ENCODE measurements around the gene DSCAML1. TPM values are rescaled to one million over a fixed set of nuclear protein-coding genes. Genes with fewer than 3 reads are reported as not detected.
A peak's percentile ranks its signal among the peaks of the same experiment; 100 is the strongest.

The DSCAML1 gene
- total and polyA plus RNA-seq, 10 of the 15 experiments (the other 5 are each of a cell fraction or from before 2014, with no cell fraction given) = 0.03 to 0.18 (median 0.06) TPM; not detected in 1

DNA sequence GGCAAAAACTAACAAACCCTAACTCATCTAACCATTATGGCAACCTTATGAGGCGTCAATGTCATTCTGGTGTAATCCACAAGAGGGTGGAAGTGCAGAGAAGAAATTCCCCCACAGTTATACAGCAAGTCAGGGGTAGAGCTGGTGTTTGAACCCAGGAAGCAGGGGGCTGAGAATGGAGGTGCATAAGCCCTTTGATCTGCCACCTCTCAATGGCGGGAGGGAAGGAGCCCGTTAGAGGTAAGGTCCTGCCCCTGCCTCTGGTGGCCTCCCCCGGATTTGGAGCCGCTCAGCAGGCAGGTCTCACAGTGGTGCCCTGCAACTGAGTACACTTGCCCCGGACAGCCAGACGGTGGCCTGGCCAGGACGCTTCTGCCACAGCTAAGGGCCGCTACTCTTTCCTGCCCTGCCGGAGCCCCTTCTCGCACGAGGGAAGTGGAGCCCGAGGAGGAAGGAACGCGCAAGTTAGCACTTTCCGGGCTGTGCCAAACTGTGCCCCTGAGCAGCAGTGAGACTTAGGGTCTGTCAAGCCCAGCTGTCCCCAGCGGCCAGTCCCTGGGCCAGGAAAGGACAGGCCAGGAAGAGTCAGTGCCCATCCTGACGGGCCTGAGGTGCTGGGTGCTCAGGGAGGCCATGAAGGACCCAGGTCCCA is 26.4 kb upstream of the DSCAML1 start (continued):
- TF ChIP-seq SREBF1 (IDR thresholded peaks at IDR 0.05; ENCODE audit: low read length) = no peak
- peak; percentile 53 for TF ChIP-seq RAD21 (IDR thresholded peaks at IDR 0.05; ENCODE audit: insufficient read depth, low read depth, low read length)
- no peak for TF ChIP-seq SREBF2 (IDR thresholded peaks at IDR 0.05; ENCODE audit: low read length)
- TF ChIP-seq CEBPB (IDR thresholded peaks at IDR 0.05; ENCODE audit: borderline replicate concordance in 1 of 2, low read depth in 2 of 2, low read length in 2 of 2) = no peak
- TF ChIP-seq YBX1 (IDR thresholded peaks at IDR 0.05) = no peak
- no peak for TF ChIP-seq FOXM1 (IDR thresholded peaks at IDR 0.05; ENCODE audit: low read depth, low read length)
- TF ChIP-seq PAX5 (IDR thresholded peaks at IDR 0.05; ENCODE audit: borderline replicate concordance, low read depth, low read length) = no peak
- TF ChIP-seq NFXL1 (IDR thresholded peaks at IDR 0.05; ENCODE audit: borderline replicate concordance) = no peak
- TF ChIP-seq PRDM15 (CRISPR knock-in tag; IDR thresholded peaks at IDR 0.05) = no peak
- TF ChIP-seq RELB (IDR thresholded peaks at IDR 0.05; ENCODE audit: low read depth) = no peak
- TF ChIP-seq TBL1XR1 (IDR thresholded peaks at IDR 0.05; ENCODE audit: low read depth, low read length) = no peak
- TF ChIP-seq RFX5 (IDR thresholded peaks at IDR 0.05; ENCODE audit: low read depth, low read length) = no peak
- TF ChIP-seq SMC3 (IDR thresholded peaks at IDR 0.05; ENCODE audit: borderline replicate concordance, low read length) = peak; percentile 54; the same call in 1 of the 2 replicates
- TF ChIP-seq PML (IDR thresholded peaks at IDR 0.05; ENCODE audit: low read length) = no peak
- no peak for TF ChIP-seq RCOR1 (conservative IDR thresholded peaks at IDR 0.05; ENCODE audit: low read depth, low read length)
- 0 out of 2 replicates have a peak, but pooled peaks have one; percentile 11 for TF ChIP-seq PKNOX1 (IDR thresholded peaks at IDR 0.05)
- no peak for TF ChIP-seq POLR2AphosphoS2 (IDR thresholded peaks at IDR 0.05; ENCODE audit: low read depth, low read length)
- TF ChIP-seq ESRRA (IDR thresholded peaks at IDR 0.05; ENCODE audit: low read length) = no peak
- TF ChIP-seq NBN (IDR thresholded peaks at IDR 0.05) = no peak
- no peak for TF ChIP-seq SUPT20H (IDR thresholded peaks at IDR 0.05; ENCODE audit: borderline replicate concordance, control insufficient read depth, low read depth, low read length)
- TF ChIP-seq, protein P1, sequence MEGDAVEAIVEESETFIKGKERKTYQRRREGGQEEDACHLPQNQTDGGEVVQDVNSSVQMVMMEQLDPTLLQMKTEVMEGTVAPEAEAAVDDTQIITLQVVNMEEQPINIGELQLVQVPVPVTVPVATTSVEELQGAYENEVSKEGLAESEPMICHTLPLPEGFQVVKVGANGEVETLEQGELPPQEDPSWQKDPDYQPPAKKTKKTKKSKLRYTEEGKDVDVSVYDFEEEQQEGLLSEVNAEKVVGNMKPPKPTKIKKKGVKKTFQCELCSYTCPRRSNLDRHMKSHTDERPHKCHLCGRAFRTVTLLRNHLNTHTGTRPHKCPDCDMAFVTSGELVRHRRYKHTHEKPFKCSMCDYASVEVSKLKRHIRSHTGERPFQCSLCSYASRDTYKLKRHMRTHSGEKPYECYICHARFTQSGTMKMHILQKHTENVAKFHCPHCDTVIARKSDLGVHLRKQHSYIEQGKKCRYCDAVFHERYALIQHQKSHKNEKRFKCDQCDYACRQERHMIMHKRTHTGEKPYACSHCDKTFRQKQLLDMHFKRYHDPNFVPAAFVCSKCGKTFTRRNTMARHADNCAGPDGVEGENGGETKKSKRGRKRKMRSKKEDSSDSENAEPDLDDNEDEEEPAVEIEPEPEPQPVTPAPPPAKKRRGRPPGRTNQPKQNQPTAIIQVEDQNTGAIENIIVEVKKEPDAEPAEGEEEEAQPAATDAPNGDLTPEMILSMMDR (IDR thresholded peaks at IDR 0.05 in 2 of 3, conservative IDR thresholded peaks at IDR 0.05 in 1 of 3; ENCODE audit: control insufficient read depth in 2 of 3, extremely low read depth in 1 of 3, insufficient read depth in 1 of 3, low read depth in 3 of 3, low read length in 3 of 3) = peak; percentile 31 to 58 (median 39); a peak in 4 of 6 replicates

Measured in GM12878 (cell line).